Neural progenitor cell (in vitro differentiated cells): ENCODE results near the gene TP53I13.

ENCODE experiments used
- CTCF ChIP-seq: fragments of 200-600 bp; sonication (generic); IDR thresholded peaks from 2 replicates; pipeline ENCODE4 v1.5.1; 2017; ENCODE audit warnings: antibody characterized with exemption, mild to moderate bottlenecking
- EZH2phosphoT487 ChIP-seq: fragments of 200-600 bp; sonication (generic); IDR thresholded peaks from 2 replicates; pipeline ENCODE4 v1.6.1; 2017; ENCODE audit warnings: antibody characterized with exemption

- TF ChIP-seq CTCF (peak; percentile 50), EZH2phosphoT487 (no peak)
Measured at GRCh38 chr17:29619251-29619650, 50.8 kb downstream of the TP53I13 start.
